Measurements from ENCODE around the gene PRELID3B.

PRELID3B gene

DNA sequence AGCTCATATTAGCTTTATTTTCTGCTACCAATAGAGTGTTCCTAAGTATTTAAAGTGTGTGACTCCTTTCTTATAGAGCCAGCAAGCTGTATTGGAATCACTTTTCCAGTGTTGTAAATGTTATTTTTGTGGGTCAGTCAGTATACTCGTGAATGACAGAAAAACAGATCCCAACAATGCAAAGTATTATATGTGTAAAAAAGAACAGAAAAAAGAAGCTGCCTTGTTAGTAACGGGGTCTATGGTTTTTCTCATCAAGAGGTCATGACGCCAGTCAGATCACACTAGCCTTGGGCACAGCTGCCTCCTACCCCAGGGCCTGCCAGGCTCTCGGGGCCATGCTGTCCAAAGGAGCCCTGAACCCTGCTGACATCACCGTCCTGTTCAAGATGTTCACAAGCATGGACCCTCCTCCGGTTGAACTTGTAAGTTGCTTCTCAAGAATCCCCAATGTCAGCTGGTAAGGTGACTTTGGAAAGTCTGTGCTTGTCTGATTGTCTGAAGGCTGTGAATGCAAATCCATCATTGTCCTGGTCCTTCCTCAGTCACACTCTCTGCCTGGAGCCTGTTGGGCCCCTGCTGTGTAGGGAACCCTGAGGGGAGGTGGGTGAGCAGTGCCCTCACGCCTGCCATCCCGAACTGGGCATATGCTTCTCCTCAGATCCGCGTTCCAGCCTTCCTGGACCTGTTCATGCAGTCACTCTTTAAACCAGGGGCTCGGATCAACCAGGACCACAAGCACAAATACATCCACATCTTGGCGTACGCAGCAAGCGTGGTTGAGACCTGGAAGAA lies 51.7 kb downstream of the PRELID3B start:
- no peak for DNase-seq

DNA sequence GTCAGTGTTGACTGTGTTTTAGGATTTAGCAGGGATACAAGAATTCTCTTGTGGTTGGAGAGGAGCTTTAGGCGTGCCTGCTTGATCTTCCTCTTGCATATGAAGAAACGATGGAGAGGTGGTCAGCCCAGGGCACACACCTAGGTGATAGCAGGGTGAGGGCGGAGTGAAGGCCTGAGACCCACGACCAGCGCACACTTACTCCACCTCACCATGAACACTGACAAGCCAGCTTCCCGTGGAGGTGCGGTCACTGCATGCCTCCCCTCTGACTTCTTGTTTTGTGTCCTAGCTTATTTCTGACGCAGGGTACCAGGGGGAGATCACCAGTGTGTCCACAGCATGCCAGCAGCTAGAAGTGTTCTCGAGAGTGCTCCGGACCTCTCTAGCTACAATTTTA lies 53.4 kb downstream of the PRELID3B start:
- no peak for DNase-seq

DNA sequence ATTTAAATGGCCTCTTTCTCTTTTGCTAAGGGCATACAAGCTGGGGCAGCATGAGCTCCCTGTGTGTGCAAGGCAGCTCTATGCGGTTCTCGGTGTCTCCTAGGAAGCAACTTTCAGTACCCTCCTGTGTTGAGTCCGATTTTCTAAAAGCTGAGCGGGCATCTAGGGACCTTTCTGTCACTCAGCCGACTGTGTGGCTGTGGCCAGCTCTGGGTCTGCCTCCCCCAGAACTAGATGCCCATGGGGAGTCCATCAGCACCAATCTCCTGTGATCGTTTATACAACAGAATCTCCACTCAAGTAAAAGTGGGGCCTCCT lies 54.1 kb downstream of the PRELID3B start:
- DNase-seq: no peak

DNA sequence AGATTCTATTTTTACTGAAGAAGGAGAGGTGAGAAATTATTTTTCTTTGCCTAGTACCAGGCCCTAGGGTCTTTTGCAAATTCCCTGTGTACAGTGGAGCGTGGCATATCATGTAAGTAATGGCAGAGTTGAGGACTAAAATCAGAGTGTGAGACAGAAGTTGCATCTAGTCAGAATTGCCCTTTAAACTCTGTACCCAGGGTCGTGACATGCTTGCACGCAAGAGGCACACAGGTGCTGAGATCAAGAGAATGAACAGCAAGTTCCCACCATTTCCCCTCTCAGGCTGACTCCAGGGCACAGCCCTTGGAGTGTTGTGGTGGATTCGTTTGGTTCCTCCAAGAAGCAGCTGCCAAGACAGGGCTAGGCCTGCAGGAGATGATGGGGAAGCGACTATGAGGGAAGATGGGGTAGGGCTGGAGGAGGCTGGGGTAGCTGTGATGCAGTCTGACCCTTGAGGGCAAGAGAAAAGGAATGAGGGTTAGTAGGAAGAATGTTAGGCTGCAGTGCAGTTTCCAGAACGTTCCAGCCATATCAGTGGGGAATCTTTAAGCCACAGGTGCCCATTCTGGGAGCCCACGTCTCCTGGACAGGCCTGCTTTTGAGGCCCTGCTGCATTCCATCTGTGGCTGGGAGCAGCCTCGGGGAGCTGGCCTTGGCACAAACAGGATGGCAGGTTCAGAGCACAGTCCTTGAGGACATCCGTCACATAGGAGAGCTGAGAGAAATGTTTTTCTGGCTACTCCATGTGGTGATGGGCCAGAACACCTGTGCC lies 54.6 kb downstream of the PRELID3B start:
- DNase-seq: no peak

DNA sequence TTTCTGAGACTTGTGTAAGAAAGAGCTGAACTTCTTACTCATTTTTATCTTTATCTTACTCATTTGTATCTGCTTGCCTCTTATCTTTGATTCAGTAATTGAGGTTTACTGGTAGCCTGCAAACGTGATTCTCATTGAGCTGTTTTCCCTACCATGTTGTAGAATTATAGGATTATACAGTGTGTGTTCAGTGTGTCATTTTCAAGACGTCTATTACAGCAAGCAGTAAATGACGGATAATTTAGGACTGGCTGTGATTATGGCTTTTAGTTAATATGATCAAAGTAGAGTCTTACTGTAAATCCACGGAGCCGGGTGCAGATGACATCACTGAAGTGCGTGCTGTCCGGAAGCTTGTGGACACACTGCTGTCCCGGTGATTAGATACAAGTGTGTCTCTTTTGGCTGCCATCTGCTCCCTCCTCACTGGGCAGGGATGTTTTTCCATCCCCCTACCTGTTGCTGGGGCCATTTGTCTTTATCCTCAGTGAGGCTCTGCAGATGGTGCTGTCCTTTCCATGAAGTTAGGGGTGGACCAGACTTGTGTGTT lies 55.5 kb downstream of the PRELID3B start:
- no peak for DNase-seq

DNA sequence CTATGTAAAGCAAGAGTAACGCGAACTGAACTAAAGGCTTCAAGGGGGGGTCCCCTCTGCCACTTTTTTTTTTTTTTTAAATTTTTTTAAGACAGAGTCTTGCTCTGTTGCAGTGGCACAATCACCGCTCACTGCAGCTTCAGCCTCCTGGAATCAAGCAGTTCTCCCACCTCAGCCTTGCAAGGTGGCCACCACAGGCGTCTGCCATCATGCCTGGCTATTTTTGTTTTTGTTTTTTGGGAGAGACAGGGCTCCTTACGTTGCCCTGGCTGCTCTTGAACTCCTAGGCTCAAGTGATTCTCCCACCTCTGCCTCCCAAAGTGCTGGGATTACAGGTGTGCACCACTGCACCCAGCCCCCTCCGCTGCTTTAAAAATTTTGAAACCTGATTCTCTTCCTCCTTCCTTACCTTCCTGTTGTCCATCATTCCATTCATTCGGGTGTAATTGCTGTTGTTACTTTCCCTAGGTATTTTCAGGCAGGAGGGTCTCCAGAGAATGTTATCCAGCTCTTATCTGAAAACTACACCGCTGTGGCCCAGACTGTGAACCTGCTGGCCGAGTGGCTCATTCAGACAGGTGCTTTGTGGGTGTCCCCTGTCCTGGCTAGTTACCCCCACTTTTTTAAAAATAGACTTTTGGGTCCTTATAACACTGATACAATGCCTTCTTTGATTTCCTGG lies 56.2 kb downstream of the PRELID3B start:
- no peak for DNase-seq

DNA sequence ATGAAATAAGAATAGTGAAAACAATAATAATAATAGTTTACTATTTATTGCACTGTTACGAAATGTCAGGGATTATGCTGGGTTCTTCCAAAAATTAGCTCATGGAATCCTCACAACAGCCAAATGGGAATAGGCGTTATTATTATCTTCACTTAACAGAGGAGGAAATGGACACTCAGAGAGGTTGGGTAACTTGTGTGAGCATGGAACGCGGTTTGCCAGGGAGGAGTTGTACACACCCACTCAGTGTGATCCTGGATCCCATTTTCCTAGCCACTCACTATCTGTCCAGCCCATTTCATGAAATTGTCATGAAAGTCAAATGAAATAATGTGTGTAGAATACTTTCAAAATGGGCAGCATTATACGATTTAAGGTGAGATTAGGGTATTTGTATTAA lies 56.9 kb downstream of the PRELID3B start:
- no peak for DNase-seq

DNA sequence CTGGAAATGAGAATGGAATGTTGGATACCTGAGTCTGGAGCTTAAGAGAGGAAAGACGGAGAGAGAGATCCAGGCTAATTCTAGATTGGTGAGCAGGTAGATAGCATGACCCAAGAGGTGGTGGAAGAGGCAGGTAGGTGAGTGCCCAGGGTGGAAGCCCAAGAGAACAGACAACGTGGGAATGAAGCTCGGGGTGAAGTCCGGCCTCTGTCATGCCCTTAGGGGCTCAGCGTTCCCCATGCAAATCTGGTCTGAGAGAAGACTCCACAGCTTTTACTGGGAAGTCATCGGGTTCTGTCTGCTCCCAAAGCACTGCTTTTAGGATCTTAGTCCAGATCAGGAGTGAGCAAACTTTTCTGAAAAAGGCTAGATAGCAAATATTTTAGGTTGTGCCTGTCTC lies 57.9 kb downstream of the PRELID3B start:
- DNase-seq: no peak

All from activated naive CD4-positive, alpha-beta T cell treated with anti-CD3 and anti-CD28 coated beads, Interleukin-2, amount 50 U/mL, for 16 hours (primary cell).